Activated CD8-positive, alpha-beta T cell treated with anti-CD3 and anti-CD28 coated beads for 36 hours (primary cell): ENCODE measurements around the gene DES. TPM values are rescaled to one million over a fixed set of nuclear protein-coding genes. Genes with fewer than 3 reads are reported as not detected.

Source experiments
- ATAC-seq: fragments of 200-7000 bp; cut with Tn5 transposase; one replicate; pipeline ENCODE4 v1.10.0; 2021; ENCODE audit warnings: mild to moderate bottlenecking, moderate library complexity
- CTCF ChIA-PET: fragments of 350-600 bp; sonication (Branson Sonifier 250); formaldehyde crosslinking; loops from one replicate; lab custom pipeline; 2021; ENCODE audit warnings: antibody characterized with exemption; lab: Charles Lee
- POLR2A ChIA-PET: fragments of 350-600 bp; sonication (Branson Sonifier 250); formaldehyde crosslinking; loops from one replicate; lab custom pipeline; 2021; ENCODE audit warnings: antibody characterized with exemption; lab: Charles Lee
- DNase-seq: peaks from one replicate; pipeline ENCODE4 v3.0.0-alpha.2; 2020
- H3K27ac Mint-ChIP-seq: one replicate; pipeline ENCODE4 v1.8.0; 2021; ENCODE audit warnings: mild to moderate bottlenecking, mixed read lengths
- H3K27me3 Mint-ChIP-seq: one replicate; pipeline ENCODE4 v1.8.0; 2021; ENCODE audit warnings: mixed read lengths
- H3K36me3 Mint-ChIP-seq: one replicate; pipeline ENCODE4 v1.8.0; 2021; ENCODE audit warnings: low read depth, mixed read lengths
- H3K4me1 Mint-ChIP-seq: one replicate; pipeline ENCODE4 v1.8.0; 2021; ENCODE audit warnings: low read depth, mixed read lengths
- H3K4me3 Mint-ChIP-seq: one replicate; pipeline ENCODE4 v1.8.0; 2021; ENCODE audit warnings: mild to moderate bottlenecking, moderate library complexity, mixed read lengths
- H3K9me3 Mint-ChIP-seq: one replicate; pipeline ENCODE4 v1.8.0; 2021; ENCODE audit warnings: mixed read lengths
- intact Hi-C: fragments of 100-400 bp; cut with micrococcal nuclease; formaldehyde crosslinking; loops from one replicate; pipeline ENCODE4 v1.10.0; 2022
- total RNA-seq, 2 experiments: library from RNA; stranded (reverse); gene quantifications; one replicate each; pipeline ENCODE4 v1.2.3, GENCODE V29; 2021
- TF ChIP-seq, protein P1 (sequence below): fragments of 200-600 bp; IDR thresholded peaks from one replicate; pipeline ENCODE4 v1.8.0; 2022; ENCODE audit warnings: antibody characterized with exemption, mild to moderate bottlenecking

DES gene
- total RNA-seq, 2 experiments from 2014 or later = not detected

GRCh38 chr2:219443016-219443696, 25.0 kb downstream of the DES start:
- Mint-ChIP-seq H3K36me3 (no peaks in the 10 kb centered on the region), H3K27ac (peak overlapping the region; percentile 25), H3K27me3 (peaks cover 17% of the 10 kb centered on the region), H3K9me3 (no peaks in the 10 kb centered on the region), H3K4me3 (peak overlapping the region; percentile 61), H3K4me1 (peaks cover 17% of the 10 kb centered on the region)
- TF ChIP-seq, protein P1, sequence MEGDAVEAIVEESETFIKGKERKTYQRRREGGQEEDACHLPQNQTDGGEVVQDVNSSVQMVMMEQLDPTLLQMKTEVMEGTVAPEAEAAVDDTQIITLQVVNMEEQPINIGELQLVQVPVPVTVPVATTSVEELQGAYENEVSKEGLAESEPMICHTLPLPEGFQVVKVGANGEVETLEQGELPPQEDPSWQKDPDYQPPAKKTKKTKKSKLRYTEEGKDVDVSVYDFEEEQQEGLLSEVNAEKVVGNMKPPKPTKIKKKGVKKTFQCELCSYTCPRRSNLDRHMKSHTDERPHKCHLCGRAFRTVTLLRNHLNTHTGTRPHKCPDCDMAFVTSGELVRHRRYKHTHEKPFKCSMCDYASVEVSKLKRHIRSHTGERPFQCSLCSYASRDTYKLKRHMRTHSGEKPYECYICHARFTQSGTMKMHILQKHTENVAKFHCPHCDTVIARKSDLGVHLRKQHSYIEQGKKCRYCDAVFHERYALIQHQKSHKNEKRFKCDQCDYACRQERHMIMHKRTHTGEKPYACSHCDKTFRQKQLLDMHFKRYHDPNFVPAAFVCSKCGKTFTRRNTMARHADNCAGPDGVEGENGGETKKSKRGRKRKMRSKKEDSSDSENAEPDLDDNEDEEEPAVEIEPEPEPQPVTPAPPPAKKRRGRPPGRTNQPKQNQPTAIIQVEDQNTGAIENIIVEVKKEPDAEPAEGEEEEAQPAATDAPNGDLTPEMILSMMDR = no peak
- intact Hi-C loops = no loop called here
- DNase-seq = no peak
- no peak for ATAC-seq
- CTCF ChIA-PET = no interaction called here
- POLR2A ChIA-PET = no interaction called here

DNA sequence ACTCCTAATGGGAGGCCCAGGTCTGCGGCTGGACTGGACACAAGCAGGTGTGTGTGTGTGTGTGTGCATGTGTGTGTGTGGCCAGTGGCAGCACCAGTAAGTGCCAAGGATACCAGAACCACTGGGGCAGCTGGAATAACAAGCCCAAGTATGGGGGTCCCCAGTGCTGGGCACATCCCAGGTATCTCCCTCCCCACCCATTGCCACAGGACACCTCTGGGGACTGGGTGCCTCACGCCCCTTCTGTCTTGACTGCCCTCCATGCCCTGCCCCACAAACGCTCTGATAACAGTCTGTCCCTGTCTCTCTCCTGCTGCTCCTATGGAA, 25.5 kb downstream of the DES start:
- ChIA-PET CTCF (no interaction called here), POLR2A (no interaction called here)
- no peaks in the 10 kb centered on the region for H3K9me3 Mint-ChIP-seq
- no peak for DNase-seq
- H3K4me1 Mint-ChIP-seq = peaks cover 17% of the 10 kb centered on the region
- no peaks in the 10 kb centered on the region for H3K36me3 Mint-ChIP-seq
- TF ChIP-seq, protein P1 = no peak
- H3K27me3 Mint-ChIP-seq = peaks cover 17% of the 10 kb centered on the region
- H3K4me3 Mint-ChIP-seq = no peak overlapping the region
- no peak for ATAC-seq
- intact Hi-C loops = no loop called here
- H3K27ac Mint-ChIP-seq = no peak overlapping the region

GRCh38 chr2:219444566-219445091, 26.5 kb downstream of the DES start:
- no peaks in the 10 kb centered on the region for H3K9me3 Mint-ChIP-seq
- ATAC-seq (no peak), DNase-seq (no peak)
- H3K27me3 Mint-ChIP-seq = peaks cover 17% of the 10 kb centered on the region
- CTCF ChIA-PET = interaction anchor here (0.6 to 1.8 kb wide), 2 partner anchors 32 to 717 kb away, joined by 3 to 4 read pairs; no protein-coding TSS in a partner anchor
- TF ChIP-seq, protein P1 = no peak
- H3K4me1 Mint-ChIP-seq = peaks cover 18% of the 10 kb centered on the region
- no peaks in the 10 kb centered on the region for H3K36me3 Mint-ChIP-seq
- intact Hi-C loops = no loop called here
- POLR2A ChIA-PET = interaction anchor here (0.8 kb wide), 1 partner anchor 13 kb away, joined by 3 read pairs; no protein-coding TSS in a partner anchor
- no peak overlapping the region for H3K4me3 Mint-ChIP-seq
- H3K27ac Mint-ChIP-seq = no peak overlapping the region

GRCh38 chr2:219445220-219445640, 27.1 kb downstream of the DES start:
- Mint-ChIP-seq H3K4me1 (peaks cover 21% of the 10 kb centered on the region), H3K9me3 (no peaks in the 10 kb centered on the region), H3K27me3 (peaks cover 21% of the 10 kb centered on the region), H3K27ac (no peak overlapping the region), H3K36me3 (no peaks in the 10 kb centered on the region), H3K4me3 (no peak overlapping the region)
- TF ChIP-seq, protein P1 = no peak
- ATAC-seq = no peak
- no peak for DNase-seq
- ChIA-PET CTCF (interaction anchor here (0.6 to 2.9 kb wide), 4 partner anchors 31 to 718 kb away, joined by 3 to 13 read pairs (median 4); no protein-coding TSS in a partner anchor), POLR2A (interaction anchor here (0.8 kb wide), 1 partner anchor 13 kb away, joined by 3 read pairs; no protein-coding TSS in a partner anchor)
- intact Hi-C loops = no loop called here

DNA sequence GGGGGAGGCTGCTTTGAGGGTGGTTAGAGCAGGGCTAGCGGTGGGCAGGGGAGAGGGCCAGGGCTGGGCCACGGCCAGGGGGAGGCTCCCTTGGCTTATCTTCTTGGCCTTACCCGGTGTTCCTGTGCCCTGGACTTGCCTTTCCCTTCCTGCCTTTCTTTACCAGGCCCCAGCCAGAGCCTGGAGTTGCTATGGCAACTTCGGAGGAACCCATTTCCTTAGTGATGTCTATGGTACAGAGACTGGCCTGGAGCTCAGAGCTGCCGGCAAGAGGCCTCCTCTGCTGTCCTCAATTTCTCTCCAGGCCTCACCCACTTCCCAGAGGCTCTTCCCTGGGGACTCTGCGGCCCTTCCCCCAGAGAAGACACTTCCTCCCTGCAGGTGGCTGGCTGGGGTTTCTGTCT, 27.9 kb downstream of the DES start:
- Mint-ChIP-seq H3K36me3 (no peaks in the 10 kb centered on the region), H3K9me3 (no peaks in the 10 kb centered on the region), H3K4me3 (no peak overlapping the region), H3K4me1 (peaks cover 18% of the 10 kb centered on the region), H3K27ac (no peak overlapping the region), H3K27me3 (peaks cover 17% of the 10 kb centered on the region)
- DNase-seq (no peak), ATAC-seq (no peak)
- ChIA-PET POLR2A (no interaction called here), CTCF (interaction anchor here (0.5 to 5.1 kb wide), 5 partner anchors 12 to 95 kb away, joined by 3 to 24 read pairs (median 4); no protein-coding TSS in a partner anchor)
- TF ChIP-seq, protein P1 = no peak
- intact Hi-C loops = no loop called here
